Vagina (tissue), 2 donors: ENCODE measurements around the gene CAPN7. TPM values are rescaled to one million over a fixed set of nuclear protein-coding genes. Genes with fewer than 3 reads are reported as not detected.

Experiments used
- DNase-seq, 2 donors: peaks; one replicate each; pipeline ENCODE4 v3.0.0-alpha.2; 2017; ENCODE audit errors: extremely low spot score in 2 of 2
- H3K27ac ChIP-seq: fragments of 200-600 bp; sonication (generic); one replicate; pipeline ENCODE4 v1.5.1; 2019
- H3K27me3 ChIP-seq: fragments of 200-600 bp; sonication (generic); one replicate; pipeline ENCODE4 v1.5.1; 2019
- H3K36me3 ChIP-seq, 2 donors: fragments of 200-600 bp; sonication (generic); one replicate each; pipeline ENCODE4 v1.5.1; 2017 to 2019
- H3K4me1 ChIP-seq: fragments of 200-600 bp; sonication (generic); one replicate; pipeline ENCODE4 v1.5.1; 2019
- H3K4me3 ChIP-seq, 2 donors: fragments of 200-600 bp; sonication (generic); 1 replicate in 1 of 2; 2 replicates in 1 of 2; pipeline ENCODE4 v1.5.1; 2016 to 2019
- H3K9me3 ChIP-seq: fragments of 200-600 bp; sonication (generic); one replicate; pipeline ENCODE4 v1.5.1; 2019
- CTCF ChIP-seq, 3 experiments: fragments of 450-650 bp in 2 of 3; fragments of 200-600 bp in 1 of 3; sonication (generic) in 1 of 3; IDR thresholded peaks; one replicate each; pipeline ENCODE4 v1.5.1; 2017 to 2019; ENCODE audit warnings: antibody characterized with exemption in 3 of 3, mild to moderate bottlenecking in 2 of 3, moderate library complexity in 2 of 3
- POLR2A ChIP-seq, 2 donors: fragments of 450-650 bp; IDR thresholded peaks; one replicate each; pipeline ENCODE4 v1.6.1; 2017; ENCODE audit warnings: antibody characterized with exemption in 2 of 2, mild to moderate bottlenecking in 2 of 2, moderate library complexity in 2 of 2
- POLR2AphosphoS5 ChIP-seq, 2 donors: sonication (generic); formaldehyde crosslinking; IDR thresholded peaks; one replicate each; pipeline ENCODE4 v1.9.0; 2017; ENCODE audit warnings: antibody characterized with exemption in 2 of 2, mild to moderate bottlenecking in 2 of 2, low read depth in 1 of 2; ENCODE audit not compliant: insufficient read depth in 1 of 2
- intact Hi-C: fragments of 100-400 bp; cut with DNase I; formaldehyde crosslinking; loops from one replicate; pipeline ENCODE4 v1.15.1; 2023
- total RNA-seq: library from RNA; depleted of rRNA; stranded (reverse); fragments of >200 nt; gene quantifications from one replicate; pipeline ENCODE4 v1.2.3, GENCODE V29; 2016

CAPN7 gene
- total RNA-seq, 1 donor from 2014 or later = 72.4 TPM

DNA sequence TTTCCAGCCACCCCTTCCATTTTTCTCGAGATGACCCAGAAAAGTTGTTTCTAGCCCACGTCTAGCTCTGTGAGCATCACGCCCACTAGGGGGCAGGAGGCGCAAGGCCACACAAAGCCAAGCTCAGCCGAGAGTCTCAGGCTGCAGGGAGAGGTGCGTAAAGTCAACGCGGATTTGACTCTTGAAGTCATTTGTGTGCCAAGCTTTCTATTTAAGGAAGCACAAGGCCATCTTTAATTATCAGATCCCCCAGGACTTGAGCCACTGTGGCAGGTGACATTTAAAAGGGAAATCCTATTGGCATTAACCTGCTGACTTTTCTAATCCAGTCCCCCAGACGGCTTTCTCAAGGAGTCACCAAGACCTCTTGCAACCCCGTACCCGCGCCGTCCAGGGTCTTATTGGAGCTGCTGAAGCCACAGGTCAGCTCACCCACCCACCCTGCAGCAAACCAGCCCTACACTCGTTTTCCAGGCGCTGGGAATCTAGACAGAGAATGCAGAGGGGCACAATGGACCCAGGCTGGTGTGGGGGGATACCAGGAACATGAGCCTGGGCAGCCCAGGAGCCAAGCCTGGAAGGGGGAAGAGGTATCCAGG is 62.1 kb downstream of the CAPN7 start:
- Histone ChIP-seq H3K27ac (peak overlapping the region; percentile 81), H3K27me3 (no peaks in the 10 kb centered on the region), H3K36me3 (no peaks in the 10 kb centered on the region), H3K4me3 (no peak overlapping the region), H3K9me3 (no peaks in the 10 kb centered on the region), H3K4me1 (peaks cover 58% of the 10 kb centered on the region)
- intact Hi-C loops = loop anchor here (2.0 kb wide), 2 partner anchors 63 to 111 kb away; no protein-coding TSS in a partner anchor
- no peak for TF ChIP-seq POLR2A (IDR thresholded peaks at IDR 0.05)
- TF ChIP-seq POLR2AphosphoS5 (IDR thresholded peaks at IDR 0.05; ENCODE audit: insufficient read depth in 1 of 2, low read depth in 1 of 2) = peak; percentile 27 to 59
- peak; percentile 83 to 95 (median 93) for TF ChIP-seq CTCF (IDR thresholded peaks at IDR 0.05)
- DNase-seq = peak; percentile 90 to 93

- no peaks in the 10 kb centered on the region for H3K27me3 ChIP-seq
- intact Hi-C loops = loop anchor here (2.0 kb wide), 2 partner anchors 61 to 109 kb away; no protein-coding TSS in a partner anchor
- DNase-seq = peak; percentile 96 to 97
- TF ChIP-seq CTCF (IDR thresholded peaks at IDR 0.05) (no peak), POLR2A (IDR thresholded peaks at IDR 0.05) (peak in 1 of 2 donors; percentile 45), POLR2AphosphoS5 (IDR thresholded peaks at IDR 0.05; ENCODE audit: insufficient read depth in 1 of 2, low read depth in 1 of 2) (peak; percentile 94)
- peak overlapping the region; percentile 81 for H3K27ac ChIP-seq
- no peaks in the 10 kb centered on the region for H3K36me3 ChIP-seq
- peaks cover 46% of the 10 kb centered on the region for H3K4me1 ChIP-seq
- peak overlapping the region in 1 of 2 donors; percentile 4 for H3K4me3 ChIP-seq
- no peaks in the 10 kb centered on the region for H3K9me3 ChIP-seq
Measured at GRCh38 chr3:15269091-15269989, 63.3 kb downstream of the CAPN7 start.

DNA sequence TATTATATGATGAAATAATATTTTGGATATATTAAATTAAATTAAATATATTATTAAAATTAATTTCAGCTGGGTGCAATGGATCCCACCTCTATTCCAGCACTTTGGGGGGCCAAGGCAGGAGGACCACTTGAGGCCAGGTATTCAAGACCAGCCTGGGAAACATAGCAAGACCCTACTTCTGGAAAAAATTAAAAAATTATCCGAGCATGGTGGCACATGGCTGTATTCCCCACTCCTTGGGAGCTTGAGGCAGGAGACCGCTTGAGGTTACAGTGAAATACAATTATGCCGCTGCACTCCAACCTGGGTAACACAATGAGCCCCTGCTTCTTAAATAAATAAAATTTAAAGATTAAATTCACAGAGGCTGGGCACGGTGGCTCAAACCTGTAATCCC is 65.0 kb downstream of the CAPN7 start:
- Histone ChIP-seq H3K4me1 (peaks cover 29% of the 10 kb centered on the region), H3K9me3 (no peaks in the 10 kb centered on the region), H3K4me3 (no peak overlapping the region), H3K27ac (no peak overlapping the region), H3K36me3 (no peaks in the 10 kb centered on the region), H3K27me3 (no peaks in the 10 kb centered on the region)
- intact Hi-C loops = no loop called here
- no peak for TF ChIP-seq POLR2A (IDR thresholded peaks at IDR 0.05)
- DNase-seq = peak; percentile 31 to 83

- Histone ChIP-seq H3K9me3 (no peaks in the 10 kb centered on the region), H3K4me3 (no peak overlapping the region), H3K4me1 (peaks cover 28% of the 10 kb centered on the region), H3K36me3 (no peaks in the 10 kb centered on the region), H3K27ac (peak overlapping the region; percentile 56), H3K27me3 (no peaks in the 10 kb centered on the region)
- intact Hi-C loops = no loop called here
- TF ChIP-seq POLR2AphosphoS5 (IDR thresholded peaks at IDR 0.05; ENCODE audit: insufficient read depth in 1 of 2, low read depth in 1 of 2) (peak in 1 of 2 donors; percentile 38), CTCF (IDR thresholded peaks at IDR 0.05) (no peak)
- peak in 1 of 2 donors; percentile 87 for DNase-seq
Measured at GRCh38 chr3:15271785-15272381, 65.8 kb downstream of the CAPN7 start.

DNA sequence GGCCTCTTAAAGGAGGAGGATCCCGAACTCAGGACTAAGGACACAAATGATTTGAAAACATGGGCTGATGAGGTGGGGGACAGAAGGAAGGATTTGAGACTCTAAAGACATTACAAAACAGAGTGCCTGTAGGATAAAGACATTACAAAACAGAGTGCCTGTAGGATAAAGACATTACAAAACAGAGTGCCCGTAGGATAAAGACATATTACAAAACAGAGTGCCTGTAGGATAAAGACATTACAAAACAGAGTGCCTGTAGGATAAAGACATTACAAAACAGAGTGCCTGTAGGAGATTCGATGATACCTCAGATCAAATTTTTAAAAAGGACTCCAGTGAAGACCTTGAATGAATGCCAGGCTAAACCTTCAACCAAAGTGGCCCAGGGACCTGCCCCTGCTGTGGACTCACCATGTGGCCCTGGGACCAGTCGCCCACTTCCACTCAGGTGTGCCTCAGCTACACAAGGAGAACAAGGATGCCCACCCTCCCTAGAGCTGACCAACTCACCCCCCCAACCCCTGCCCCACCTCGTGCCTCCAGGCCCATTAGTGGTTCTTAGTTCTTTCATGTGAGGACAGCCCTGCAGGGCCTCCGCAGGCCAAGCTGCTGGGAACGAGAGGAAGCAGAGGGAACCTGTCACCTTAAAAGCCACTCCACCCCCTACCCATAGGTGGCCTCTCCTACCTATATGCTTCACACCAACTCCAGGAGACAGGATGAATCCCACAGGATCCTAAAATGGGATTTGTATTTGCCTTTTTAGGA is 66.6 kb downstream of the CAPN7 start:
- peak in 1 of 2 donors; percentile 86 for DNase-seq
- H3K4me1 ChIP-seq = peaks cover 27% of the 10 kb centered on the region
- TF ChIP-seq POLR2AphosphoS5 (IDR thresholded peaks at IDR 0.05; ENCODE audit: insufficient read depth in 1 of 2, low read depth in 1 of 2) (no peak), CTCF (IDR thresholded peaks at IDR 0.05) (no peak), POLR2A (IDR thresholded peaks at IDR 0.05) (no peak)

More for the DNA sequence above, 66.6 kb downstream of the CAPN7 start:
- intact Hi-C loops = no loop called here
- Histone ChIP-seq H3K9me3 (no peaks in the 10 kb centered on the region), H3K4me3 (no peak overlapping the region), H3K27ac (peak overlapping the region; percentile 56), H3K36me3 (no peaks in the 10 kb centered on the region), H3K27me3 (no peaks in the 10 kb centered on the region)
